Stimulated activated CD8-positive, alpha-beta memory T cell treated with anti-CD3 and anti-CD28 coated beads, Interleukin-2, amount 100 ng/mL, for 48 hours (primary cell): ENCODE measurements around the gene GUK1.
"Not testable (repeated sequence)": the region's sequence is repeated elsewhere in the genome, so short reads cannot be mapped to it uniquely, and the experiment has no call there.

Source experiments
- DNase-seq, 2 donors: peaks; one replicate each; pipeline ENCODE4 v3.0.0-alpha.2; 2020; ENCODE audit warnings: low read depth in 2 of 2

Gene GUK1

GRCh38 chr1:228162286-228163006, 22.4 kb downstream of the GUK1 start:
- DNase-seq = no peak

GRCh38 chr1:228163007-228163753, 23.1 kb downstream of the GUK1 start:
- no peak for DNase-seq

- DNase-seq = no peak
Measured at GRCh38 chr1:228163776-228164519, 23.9 kb downstream of the GUK1 start.

GRCh38 chr1:228164561-228165371, 24.7 kb downstream of the GUK1 start:
- no peak for DNase-seq

GRCh38 chr1:228165372-228166169, 25.5 kb downstream of the GUK1 start, which contains the start of gene IBA57:
Gene IBA57 (plus strand): TSS chr1:228165804. CDS start chr1:228165817, 13 bp downstream.
- DNase-seq = peak; percentile 99

- peak; percentile 14 to 33 for DNase-seq
Measured at GRCh38 chr1:228166170-228166936, 26.3 kb downstream of the GUK1 start.

GRCh38 chr1:228168563-228169270, 28.6 kb downstream of the GUK1 start:
- DNase-seq = no peak

GRCh38 chr1:228169345-228169744, 29.3 kb downstream of the GUK1 start:
- no peak for DNase-seq

- no peak for DNase-seq
Measured at GRCh38 chr1:228170666-228171065, 30.6 kb downstream of the GUK1 start.

GRCh38 chr1:228171221-228171891, 31.3 kb downstream of the GUK1 start:
- DNase-seq = no peak

- no peak for DNase-seq
Measured at GRCh38 chr1:228172591-228173527, 32.8 kb downstream of the GUK1 start.

- DNase-seq = not testable (repeated sequence)
Measured at GRCh38 chr1:228173528-228174481, 33.7 kb downstream of the GUK1 start.

GRCh38 chr1:228174482-228175315, 34.6 kb downstream of the GUK1 start:
- peak in 1 of 2 donors; percentile 20 for DNase-seq

- no peak for DNase-seq
Measured at GRCh38 chr1:228175316-228176023, 35.4 kb downstream of the GUK1 start.

GRCh38 chr1:228176024-228176395, 35.9 kb downstream of the GUK1 start:
- DNase-seq = no peak
